ENCODE measurements around the gene CMSS1.

Gene CMSS1

GRCh38 chr3:100079328-100079727 lies 261.7 kb downstream of the CMSS1 start:
- no peak overlapping the region for H3K4me3 ChIP-seq (replicated peaks; ENCODE audit: low read depth, low read length)
- DNase-seq (ENCODE audit: extremely low read depth, low read depth), result no peak
- TF ChIP-seq CTCF (IDR thresholded peaks at IDR 0.05; ENCODE audit: low read depth, low read length, missing control alignments), result no peak

GRCh38 chr3:100080573-100080972 lies 262.9 kb downstream of the CMSS1 start:
- DNase-seq (ENCODE audit: extremely low read depth, low read depth), result no peak
- no peak for TF ChIP-seq CTCF (IDR thresholded peaks at IDR 0.05; ENCODE audit: low read depth, low read length, missing control alignments)
- no peak overlapping the region for H3K4me3 ChIP-seq (replicated peaks; ENCODE audit: low read depth, low read length)

GRCh38 chr3:100081311-100081710 lies 263.6 kb downstream of the CMSS1 start:
- no peak overlapping the region for H3K4me3 ChIP-seq (replicated peaks; ENCODE audit: low read depth, low read length)
- TF ChIP-seq CTCF (IDR thresholded peaks at IDR 0.05; ENCODE audit: low read depth, low read length, missing control alignments), result no peak
- no peak for DNase-seq (ENCODE audit: extremely low read depth, low read depth)

- DNase-seq (ENCODE audit: extremely low read depth, low read depth), result no peak
- H3K4me3 ChIP-seq (replicated peaks; ENCODE audit: low read depth, low read length), result no peak overlapping the region
- TF ChIP-seq CTCF (IDR thresholded peaks at IDR 0.05; ENCODE audit: low read depth, low read length, missing control alignments), result no peak
Observed at GRCh38 chr3:100081986-100082692, 264.5 kb downstream of the CMSS1 start.

- no peak for TF ChIP-seq CTCF (IDR thresholded peaks at IDR 0.05; ENCODE audit: low read depth, low read length, missing control alignments)
- DNase-seq (ENCODE audit: extremely low read depth, low read depth), result no peak
- H3K4me3 ChIP-seq (replicated peaks; ENCODE audit: low read depth, low read length), result no peak overlapping the region
Observed at GRCh38 chr3:100082714-100083113, 265.1 kb downstream of the CMSS1 start.

- H3K4me3 ChIP-seq (replicated peaks; ENCODE audit: low read depth, low read length), result no peak overlapping the region
- no peak for DNase-seq (ENCODE audit: extremely low read depth, low read depth)
- TF ChIP-seq CTCF (IDR thresholded peaks at IDR 0.05; ENCODE audit: low read depth, low read length, missing control alignments), result no peak
Observed at GRCh38 chr3:100083209-100083608, 265.5 kb downstream of the CMSS1 start.
